Suprapubic skin (tissue), 4 donors: Measurements from ENCODE around the gene SRSF7. TPM values are rescaled to one million over a fixed set of nuclear protein-coding genes. Genes with fewer than 3 reads are reported as not detected.
"Not testable (repeated sequence)": the region's sequence is repeated elsewhere in the genome, so short reads cannot be mapped to it uniquely, and the experiment has no call there.

Experiments
- DNase-seq, 2 donors: peaks; one replicate each; pipeline ENCODE4 v3.0.0-alpha.2; 2019; ENCODE audit warnings: low spot score in 2 of 2
- H3K27ac ChIP-seq: fragments of 200-600 bp; sonication (generic); one replicate; pipeline ENCODE4 v1.5.1; 2019
- H3K27me3 ChIP-seq: fragments of 200-600 bp; sonication (generic); one replicate; pipeline ENCODE4 v1.5.1; 2019
- H3K36me3 ChIP-seq: fragments of 200-600 bp; sonication (generic); one replicate; pipeline ENCODE4 v1.5.1; 2019
- H3K4me1 ChIP-seq: fragments of 200-600 bp; sonication (generic); one replicate; pipeline ENCODE4 v1.5.1; 2019
- H3K4me3 ChIP-seq: fragments of 200-600 bp; sonication (generic); one replicate; pipeline ENCODE4 v1.5.1; 2019; ENCODE audit warnings: mild to moderate bottlenecking
- H3K9me3 ChIP-seq: fragments of 200-600 bp; sonication (generic); one replicate; pipeline ENCODE4 v1.5.1; 2019
- EP300 ChIP-seq: sonication (generic); formaldehyde crosslinking; IDR thresholded peaks from one replicate; pipeline ENCODE4 v1.6.1; 2017; ENCODE audit warnings: antibody characterized with exemption
- POLR2A ChIP-seq, 2 donors: fragments of 450-650 bp; IDR thresholded peaks; one replicate each; pipeline ENCODE4 v1.6.1; 2017; ENCODE audit warnings: antibody characterized with exemption in 2 of 2, mild to moderate bottlenecking in 2 of 2, moderate library complexity in 2 of 2
- POLR2AphosphoS5 ChIP-seq, 3 donors: sonication (generic); formaldehyde crosslinking; IDR thresholded peaks; one replicate each; pipeline ENCODE4 v1.6.1; 2017; ENCODE audit warnings: antibody characterized with exemption in 3 of 3
- WGBS: methylation state at CpG from one replicate; pipeline ENCODE4 v1.1.5; 2018; 5-methylcytosine and 5-hydroxymethylcytosine counted together
- total RNA-seq, 4 donors: library from RNA; depleted of rRNA; stranded (reverse); fragments of >200 nt; gene quantifications; one replicate each; pipeline ENCODE4 v1.1.0, GENCODE V29; 2016
- TF ChIP-seq, protein P1 (sequence below), 2 donors: fragments of 200-600 bp in 1 of 2; fragments of 450-650 bp in 1 of 2; sonication (generic) in 1 of 2; IDR thresholded peaks; one replicate each; pipeline ENCODE4 v1.5.1; 2016 to 2019; ENCODE audit warnings: antibody characterized with exemption in 2 of 2, mild to moderate bottlenecking in 1 of 2, moderate library complexity in 1 of 2

SRSF7 gene
- total RNA-seq, 4 donors from 2014 or later, result 90.4 to 144 (median 94.2) TPM

DNA sequence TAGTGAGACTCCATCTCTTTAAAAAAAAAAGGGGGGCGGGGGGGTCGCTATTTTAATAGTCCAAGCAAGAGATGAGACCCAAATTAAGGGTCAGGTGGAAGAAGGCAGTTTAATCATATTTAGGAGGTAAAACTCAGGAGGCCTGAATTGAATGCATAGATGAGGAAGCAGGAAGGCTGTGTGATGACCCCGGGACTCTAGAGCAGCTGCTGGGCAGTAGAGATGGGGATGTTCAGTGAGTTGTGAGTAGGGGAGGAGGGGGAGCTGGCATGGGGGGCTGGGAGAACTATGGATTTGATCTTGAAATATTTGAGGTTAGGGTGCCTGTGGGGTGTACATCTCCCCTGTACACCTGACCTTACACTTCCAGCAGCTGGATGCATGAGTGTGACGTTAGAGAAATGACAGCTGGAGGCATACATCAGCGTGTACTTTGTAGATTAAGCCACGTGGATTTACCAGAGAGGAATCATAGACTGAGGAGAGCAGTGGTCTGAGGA, 44.3 kb downstream of the SRSF7 start:
- no peak for DNase-seq
- Histone ChIP-seq H3K4me3 (no peak overlapping the region), H3K36me3 (no peaks in the 10 kb centered on the region), H3K9me3 (no peaks in the 10 kb centered on the region), H3K27ac (no peak overlapping the region), H3K27me3 (no peaks in the 10 kb centered on the region), H3K4me1 (no peaks in the 10 kb centered on the region)
- WGBS, result 90% methylated on average over 6 of the region's 6 CpGs
- TF ChIP-seq, protein P1, sequence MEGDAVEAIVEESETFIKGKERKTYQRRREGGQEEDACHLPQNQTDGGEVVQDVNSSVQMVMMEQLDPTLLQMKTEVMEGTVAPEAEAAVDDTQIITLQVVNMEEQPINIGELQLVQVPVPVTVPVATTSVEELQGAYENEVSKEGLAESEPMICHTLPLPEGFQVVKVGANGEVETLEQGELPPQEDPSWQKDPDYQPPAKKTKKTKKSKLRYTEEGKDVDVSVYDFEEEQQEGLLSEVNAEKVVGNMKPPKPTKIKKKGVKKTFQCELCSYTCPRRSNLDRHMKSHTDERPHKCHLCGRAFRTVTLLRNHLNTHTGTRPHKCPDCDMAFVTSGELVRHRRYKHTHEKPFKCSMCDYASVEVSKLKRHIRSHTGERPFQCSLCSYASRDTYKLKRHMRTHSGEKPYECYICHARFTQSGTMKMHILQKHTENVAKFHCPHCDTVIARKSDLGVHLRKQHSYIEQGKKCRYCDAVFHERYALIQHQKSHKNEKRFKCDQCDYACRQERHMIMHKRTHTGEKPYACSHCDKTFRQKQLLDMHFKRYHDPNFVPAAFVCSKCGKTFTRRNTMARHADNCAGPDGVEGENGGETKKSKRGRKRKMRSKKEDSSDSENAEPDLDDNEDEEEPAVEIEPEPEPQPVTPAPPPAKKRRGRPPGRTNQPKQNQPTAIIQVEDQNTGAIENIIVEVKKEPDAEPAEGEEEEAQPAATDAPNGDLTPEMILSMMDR (IDR thresholded peaks at IDR 0.05), result no peak
- TF ChIP-seq POLR2AphosphoS5 (IDR thresholded peaks at IDR 0.05) (no peak), EP300 (no peak), POLR2A (IDR thresholded peaks at IDR 0.05) (no peak)

DNA sequence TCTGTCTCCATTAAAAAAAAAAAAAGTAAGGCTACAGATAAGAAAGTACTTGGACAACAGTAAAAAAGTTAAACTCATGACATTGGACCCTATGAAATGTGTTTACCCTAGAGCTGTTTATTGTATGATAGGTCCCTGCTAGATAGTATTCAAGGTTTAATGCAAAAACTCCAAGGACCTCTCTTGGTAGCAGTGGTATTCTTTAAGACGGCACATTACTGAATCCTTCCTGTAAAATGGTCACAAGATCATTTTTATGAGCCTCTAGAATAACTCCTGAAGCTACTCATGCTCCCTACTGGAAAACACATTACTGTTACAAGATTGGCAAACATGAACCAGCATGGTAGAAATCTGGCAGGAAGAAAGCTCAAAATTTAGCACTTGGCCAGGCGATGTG, 46.5 kb downstream of the SRSF7 start:
- H3K9me3 ChIP-seq, result no peaks in the 10 kb centered on the region
- DNase-seq, result no peak
- WGBS, result 88% methylated on average over 2 of the region's 2 CpGs
- TF ChIP-seq EP300 (no peak), POLR2AphosphoS5 (IDR thresholded peaks at IDR 0.05) (no peak), POLR2A (IDR thresholded peaks at IDR 0.05) (no peak)
- TF ChIP-seq, protein P1 (IDR thresholded peaks at IDR 0.05), result no peak
- H3K36me3 ChIP-seq, result no peaks in the 10 kb centered on the region
- H3K27me3 ChIP-seq, result no peaks in the 10 kb centered on the region
- H3K4me3 ChIP-seq, result no peak overlapping the region
- no peak overlapping the region for H3K27ac ChIP-seq
- no peaks in the 10 kb centered on the region for H3K4me1 ChIP-seq

DNA sequence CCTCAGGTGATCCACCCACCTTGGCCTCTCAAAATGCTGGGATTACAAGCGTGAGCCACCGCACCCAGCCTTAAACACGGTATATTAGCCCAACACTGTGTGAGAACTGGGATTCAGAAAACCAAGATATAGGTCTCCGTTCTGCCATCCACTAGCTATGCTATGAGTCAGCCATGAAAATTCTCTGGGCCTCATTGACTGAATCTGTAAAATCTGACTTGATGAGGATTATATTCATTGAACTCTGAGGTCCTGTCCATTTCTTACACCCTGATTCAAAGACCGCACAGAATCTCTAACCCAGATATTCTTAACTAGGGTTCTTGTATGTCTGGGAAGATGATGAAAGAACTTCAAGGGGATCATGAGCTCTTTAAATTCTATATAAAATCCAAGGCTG, 47.8 kb downstream of the SRSF7 start:
- H3K9me3 ChIP-seq, H3K4me3 ChIP-seq, H3K36me3 ChIP-seq, H3K27ac ChIP-seq, H3K4me1 ChIP-seq, H3K27me3 ChIP-seq, DNase-seq: not testable (repeated sequence)
- WGBS, result 96% methylated on average over 5 of the region's 5 CpGs

DNA sequence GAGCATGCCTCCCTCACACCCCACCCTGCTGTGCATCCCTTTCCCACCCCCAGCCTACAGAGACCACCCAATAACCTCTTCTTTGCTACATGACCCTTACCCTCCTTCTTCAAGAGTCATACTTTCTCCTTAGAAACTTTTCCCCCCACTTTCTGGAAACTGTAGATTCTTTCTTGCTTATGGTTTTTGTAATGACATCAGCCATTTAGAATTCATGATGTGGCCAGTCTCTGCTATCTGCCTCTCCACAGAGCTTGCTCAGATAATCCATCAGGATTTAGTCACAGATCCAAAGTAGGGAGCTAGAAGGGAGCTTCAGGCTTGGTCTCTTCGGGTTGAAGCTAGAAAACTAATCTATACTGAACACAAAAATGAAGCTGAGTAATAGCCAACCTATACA, 48.7 kb downstream of the SRSF7 start:
- WGBS, result 79% methylated on average over 1 of the region's 1 CpG
- TF ChIP-seq, protein P1 (IDR thresholded peaks at IDR 0.05), result no peak
- TF ChIP-seq EP300 (no peak), POLR2A (IDR thresholded peaks at IDR 0.05) (no peak), POLR2AphosphoS5 (IDR thresholded peaks at IDR 0.05) (no peak)
- no peak for DNase-seq

DNA sequence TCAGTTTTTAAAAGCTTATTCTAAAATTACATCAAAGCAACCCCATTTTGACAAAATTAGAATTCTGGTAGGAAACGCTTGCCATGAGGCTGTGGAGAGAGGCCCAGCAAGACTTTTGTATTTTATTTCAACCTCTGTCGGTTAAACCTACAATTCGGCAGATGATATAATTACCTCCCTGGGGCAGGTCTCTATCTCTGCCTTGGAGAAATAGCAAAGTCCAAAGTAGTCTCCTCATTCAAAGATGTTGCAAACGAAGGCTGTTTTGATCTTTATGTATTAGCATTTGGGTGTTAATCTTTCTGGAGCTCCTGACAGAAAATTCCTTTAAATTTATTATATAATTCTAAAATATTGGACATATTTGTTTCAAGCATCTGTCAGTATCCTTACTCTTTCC, 49.6 kb downstream of the SRSF7 start:
- no peaks in the 10 kb centered on the region for H3K4me1 ChIP-seq
- H3K27me3 ChIP-seq, result no peaks in the 10 kb centered on the region
- no peak for DNase-seq
- TF ChIP-seq EP300 (no peak), POLR2AphosphoS5 (IDR thresholded peaks at IDR 0.05) (no peak), POLR2A (IDR thresholded peaks at IDR 0.05) (no peak)
- TF ChIP-seq, protein P1 (IDR thresholded peaks at IDR 0.05), result no peak
- no peaks in the 10 kb centered on the region for H3K9me3 ChIP-seq
- no peaks in the 10 kb centered on the region for H3K36me3 ChIP-seq
- H3K27ac ChIP-seq, result no peak overlapping the region
- 92% methylated on average over 4 of the region's 4 CpGs for WGBS
- no peak overlapping the region for H3K4me3 ChIP-seq

More for the DNA sequence above, 48.7 kb downstream of the SRSF7 start:
- Histone ChIP-seq H3K9me3 (no peaks in the 10 kb centered on the region), H3K36me3 (no peaks in the 10 kb centered on the region), H3K27me3 (no peaks in the 10 kb centered on the region), H3K4me3 (no peak overlapping the region), H3K27ac (no peak overlapping the region), H3K4me1 (no peaks in the 10 kb centered on the region)

DNA sequence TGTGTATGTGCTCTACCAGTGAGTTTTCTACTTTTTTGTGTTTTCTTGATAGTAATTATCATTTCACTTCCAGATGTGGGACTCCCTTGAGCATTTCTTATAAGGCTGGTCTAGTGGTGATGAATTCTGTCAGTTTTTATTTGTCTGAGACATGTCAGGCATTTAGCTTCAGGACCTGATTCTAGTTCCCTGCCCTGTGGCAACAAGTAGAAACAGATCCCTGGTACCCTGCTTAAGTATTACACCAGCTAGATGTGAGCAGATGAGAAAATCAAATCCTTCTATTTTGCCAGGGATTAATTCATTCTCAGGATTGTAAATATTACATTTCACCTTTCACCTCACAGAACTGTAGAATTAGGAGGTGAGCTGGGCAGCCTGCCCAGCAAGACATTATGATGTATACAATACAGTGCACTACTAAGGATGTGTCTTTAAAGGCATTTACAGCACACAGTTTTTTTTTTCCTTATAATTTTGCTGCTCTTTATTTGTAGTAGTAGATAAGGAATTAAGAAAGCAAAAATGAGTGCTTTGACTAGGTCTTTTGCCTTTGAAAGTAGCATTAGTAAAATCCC, 50.2 kb downstream of the SRSF7 start:
- DNase-seq, result no peak
- Histone ChIP-seq H3K27me3 (no peaks in the 10 kb centered on the region), H3K36me3 (no peaks in the 10 kb centered on the region), H3K9me3 (no peaks in the 10 kb centered on the region), H3K4me3 (no peak overlapping the region), H3K27ac (no peak overlapping the region), H3K4me1 (no peaks in the 10 kb centered on the region)
- TF ChIP-seq POLR2AphosphoS5 (IDR thresholded peaks at IDR 0.05) (no peak), EP300 (no peak), POLR2A (IDR thresholded peaks at IDR 0.05) (no peak)
- TF ChIP-seq, protein P1 (IDR thresholded peaks at IDR 0.05), result no peak
